GM19035 (cell line): ENCODE data around the gene ARHGAP1.
"Not testable (repeated sequence)": the region's sequence is repeated elsewhere in the genome, so short reads cannot be mapped to it uniquely, and the experiment has no call there.

ENCODE experiments used
- ATAC-seq: cut with Tn5 transposase; IDR thresholded peaks from one replicate; pipeline ENCODE4 v1.9.1; 2021; ENCODE audit not compliant: unreplicated experiment

Gene ARHGAP1

GRCh38 chr11:46675288-46675851, 25.0 kb downstream of the ARHGAP1 start:
- no peak for ATAC-seq

GRCh38 chr11:46674463-46675287, 25.7 kb downstream of the ARHGAP1 start:
- ATAC-seq = no peak

- no peak for ATAC-seq
These were observed 26.5 kb downstream of the ARHGAP1 start for GRCh38 chr11:46673713-46674462.

DNA sequence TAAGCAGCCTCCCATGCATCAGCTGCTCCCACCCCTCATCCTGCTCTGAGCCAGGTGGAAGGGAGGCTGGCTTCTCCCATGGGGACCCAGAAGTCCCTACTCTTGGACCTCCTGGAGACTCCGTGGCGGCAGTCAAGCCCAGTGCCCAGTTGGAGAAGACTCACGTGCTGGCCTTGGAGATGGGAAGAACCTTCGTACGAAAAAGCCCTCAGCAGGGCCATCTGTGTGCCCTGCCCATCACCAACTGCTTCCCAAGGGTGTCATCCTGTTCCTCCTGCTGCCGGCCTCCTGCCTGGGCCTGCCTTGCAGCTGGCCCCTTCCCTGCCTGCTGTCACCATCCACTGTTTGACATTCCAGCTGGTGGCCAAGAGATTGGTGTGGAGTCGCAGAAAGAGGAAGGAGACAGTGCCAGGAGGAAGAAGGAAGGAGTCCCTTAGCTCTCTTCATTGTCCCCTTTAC, 28.0 kb downstream of the ARHGAP1 start:
- no peak for ATAC-seq

- ATAC-seq = no peak
These were observed 28.5 kb downstream of the ARHGAP1 start for GRCh38 chr11:46671958-46672315.

GRCh38 chr11:46670521-46670920, 29.9 kb downstream of the ARHGAP1 start:
- not testable (repeated sequence) for ATAC-seq

DNA sequence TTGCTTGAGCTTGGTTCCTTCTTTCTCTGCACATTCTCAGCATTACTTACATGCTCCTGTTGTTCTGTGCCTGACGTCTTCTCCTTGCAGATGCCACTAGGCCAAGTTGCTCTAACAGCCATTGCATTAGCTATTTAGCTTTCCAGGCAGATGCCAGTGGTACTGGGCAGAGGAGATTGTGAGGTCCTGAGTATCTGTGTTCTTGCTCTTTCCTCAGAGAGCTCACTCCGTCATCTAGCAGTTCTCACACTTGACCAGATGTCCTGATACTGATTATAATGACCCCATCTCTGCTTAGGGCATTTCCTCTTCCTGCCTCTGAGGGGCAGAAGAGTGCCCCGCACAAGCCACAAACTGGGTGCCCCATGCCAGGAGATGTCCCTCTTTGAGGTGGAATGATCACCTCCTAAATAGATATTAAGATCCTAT, 30.7 kb downstream of the ARHGAP1 start:
- ATAC-seq = no peak

- no peak for ATAC-seq
These were observed 31.8 kb downstream of the ARHGAP1 start for GRCh38 chr11:46668480-46669085.

GRCh38 chr11:46667043-46667481, 33.4 kb downstream of the ARHGAP1 start:
- no peak for ATAC-seq

DNA sequence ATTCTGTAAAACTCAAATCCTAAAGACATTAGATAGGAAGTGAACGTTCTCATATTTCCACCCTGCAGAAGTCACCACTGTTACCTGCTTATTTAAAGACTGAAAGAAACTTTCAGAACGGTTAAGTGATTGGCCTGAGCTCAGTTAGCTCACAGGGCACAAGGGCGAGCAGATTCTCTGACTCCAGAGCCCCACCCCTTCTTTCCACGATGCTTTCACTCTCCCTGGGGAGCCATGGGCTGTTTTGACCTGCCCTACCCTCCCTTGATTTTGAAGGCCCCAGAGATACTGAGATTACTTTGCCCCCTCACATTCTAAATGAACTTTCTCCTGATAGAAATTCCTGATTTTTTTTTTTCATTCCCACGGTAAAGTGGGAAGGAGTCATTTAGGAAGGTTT, 33.9 kb downstream of the ARHGAP1 start:
- ATAC-seq = no peak

GRCh38 chr11:46665356-46665755, 35.1 kb downstream of the ARHGAP1 start:
- no peak for ATAC-seq

- no peak for ATAC-seq
These were observed 35.8 kb downstream of the ARHGAP1 start for GRCh38 chr11:46664612-46665011.

DNA sequence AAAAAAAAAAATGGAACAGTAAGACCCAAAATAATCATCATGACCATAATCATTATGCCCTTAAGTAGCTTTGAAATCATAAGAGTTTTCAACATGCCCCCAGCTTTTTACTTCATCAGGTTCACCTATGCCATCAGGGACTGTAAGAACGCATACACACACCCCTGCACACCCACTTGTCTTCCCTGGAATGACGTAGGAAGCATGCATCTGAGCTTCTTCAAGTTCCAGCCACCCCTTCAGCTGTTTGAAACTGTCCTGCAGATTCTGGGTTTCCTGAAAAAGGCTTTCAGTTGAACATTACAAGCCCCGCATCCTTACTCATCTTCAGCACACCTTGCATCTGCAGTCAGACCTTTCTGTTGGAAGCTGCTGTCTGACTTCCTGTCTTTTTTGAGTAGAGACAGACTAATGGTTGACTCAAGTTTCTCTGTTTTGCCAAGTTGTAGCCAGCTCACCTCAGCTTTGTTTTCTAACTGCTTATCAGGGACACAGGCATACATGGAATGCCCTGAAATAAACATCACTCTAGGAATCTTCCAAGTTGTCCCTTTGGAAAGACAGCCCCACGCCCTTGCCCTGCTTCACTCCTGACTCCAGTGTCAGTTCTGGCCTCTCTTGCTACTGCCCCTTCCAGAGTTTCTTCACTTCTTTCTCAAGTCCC, 37.0 kb downstream of the ARHGAP1 start:
- ATAC-seq = no peak

DNA sequence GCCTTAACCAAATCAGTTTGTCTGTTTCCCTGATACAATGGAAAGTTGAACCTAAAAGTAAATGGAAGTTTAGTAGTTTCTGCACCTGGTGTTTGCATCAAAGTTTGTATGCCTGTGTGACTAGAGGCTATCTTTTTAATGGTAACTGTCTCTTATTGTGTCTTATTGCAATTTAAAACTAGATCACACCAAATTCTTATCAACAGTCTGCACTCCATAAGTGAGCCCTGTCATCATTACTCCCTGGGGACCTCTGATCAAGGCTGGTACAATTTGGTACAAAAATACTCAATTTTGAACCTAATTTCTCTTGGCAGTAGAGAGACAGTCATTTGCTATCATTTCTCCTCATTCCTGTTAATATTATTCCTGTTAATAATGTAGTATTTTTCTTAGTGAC, 38.1 kb downstream of the ARHGAP1 start:
- no peak for ATAC-seq

DNA sequence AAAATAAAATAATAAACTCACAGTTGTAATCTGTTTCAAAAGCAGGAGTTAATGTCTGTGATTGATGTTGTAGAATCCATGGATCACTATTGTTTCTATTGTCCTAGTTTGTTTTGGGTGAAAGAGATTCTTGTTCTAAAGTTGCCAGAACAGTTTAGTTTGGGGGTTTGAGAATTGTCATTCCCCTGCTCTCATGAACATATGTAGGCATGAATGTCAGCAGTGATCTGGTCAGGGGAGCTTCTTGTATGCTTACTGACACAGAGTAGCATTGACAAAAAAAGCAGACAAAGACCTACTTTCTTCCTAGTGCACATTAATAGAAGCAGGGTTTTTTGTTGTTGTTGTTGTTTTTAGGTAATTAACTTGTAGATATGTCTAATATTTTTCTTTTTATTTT, 38.6 kb downstream of the ARHGAP1 start:
- ATAC-seq = no peak

GRCh38 chr11:46659908-46660307, 40.5 kb downstream of the ARHGAP1 start:
- no peak for ATAC-seq

- no peak for ATAC-seq
These were observed 42.2 kb downstream of the ARHGAP1 start for GRCh38 chr11:46658259-46658658.

DNA sequence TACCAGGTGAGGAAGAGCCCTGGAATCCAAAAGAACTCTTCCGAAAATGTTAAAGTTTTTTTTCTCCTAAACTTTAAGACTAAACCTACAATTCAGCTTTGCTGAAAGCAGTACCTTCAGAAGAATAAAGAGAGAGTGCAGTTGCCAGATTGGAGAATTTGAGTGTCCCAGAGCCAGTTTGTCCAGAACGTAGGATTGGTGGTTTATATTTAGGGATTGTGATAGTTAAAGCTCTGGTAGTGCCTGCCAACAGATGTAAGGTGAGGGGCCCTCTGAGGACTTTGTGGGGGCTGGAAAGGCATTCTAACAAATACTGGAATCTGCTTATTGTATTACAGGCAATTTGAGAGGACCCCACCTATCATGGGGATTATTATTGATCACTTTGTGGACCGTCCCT, 43.2 kb downstream of the ARHGAP1 start:
- ATAC-seq = no peak

- ATAC-seq = no peak
These were observed 44.8 kb downstream of the ARHGAP1 start for GRCh38 chr11:46655631-46656030.

DNA sequence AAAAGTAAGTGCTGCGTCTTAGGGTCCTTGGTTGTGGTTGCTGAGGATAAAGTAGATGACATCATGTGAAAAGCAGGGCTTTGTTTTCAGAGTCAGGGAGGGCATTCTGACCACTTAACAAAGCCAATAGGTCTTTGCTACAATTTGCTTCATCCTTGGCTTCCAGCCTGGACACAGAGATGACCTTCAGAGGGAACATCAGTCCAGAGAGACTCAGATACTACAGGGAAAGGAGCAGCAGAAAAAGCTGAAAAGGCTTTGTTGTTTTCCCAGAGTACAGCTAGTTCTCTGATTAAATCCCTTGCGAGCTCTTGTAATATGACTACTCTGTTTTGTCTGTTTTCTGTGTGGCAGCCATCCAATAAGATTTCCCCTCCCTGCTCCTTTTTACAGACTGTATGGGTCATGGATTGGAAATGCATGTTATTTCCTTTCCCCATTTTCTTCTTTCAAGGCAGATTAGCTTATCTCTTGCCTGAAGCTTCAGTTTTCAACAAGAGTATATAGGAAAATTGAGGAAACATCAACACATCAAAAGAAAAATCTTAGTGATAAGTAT, 51.2 kb downstream of the ARHGAP1 start:
- no peak for ATAC-seq

DNA sequence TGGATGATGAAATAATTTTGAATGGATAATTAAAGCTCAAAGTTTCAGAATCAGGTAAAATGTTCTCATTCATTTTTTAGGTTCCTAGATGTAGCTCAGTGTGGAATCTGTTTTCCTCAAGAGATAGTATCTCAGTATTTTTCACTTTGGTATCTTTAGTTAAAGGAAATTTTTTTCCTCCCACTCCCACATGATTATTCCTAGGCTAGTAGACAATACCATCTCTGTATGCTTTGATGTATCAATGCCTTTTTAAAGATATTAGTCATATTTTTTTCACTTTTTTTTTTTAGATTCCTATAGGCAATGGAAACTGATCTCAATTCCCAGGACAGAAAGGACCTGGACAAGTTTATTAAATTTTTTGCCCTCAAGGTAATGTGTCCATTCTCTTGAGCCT, 56.4 kb downstream of the ARHGAP1 start:
- no peak for ATAC-seq
